ENCODE measurements around the gene IL17RE.

DNA sequence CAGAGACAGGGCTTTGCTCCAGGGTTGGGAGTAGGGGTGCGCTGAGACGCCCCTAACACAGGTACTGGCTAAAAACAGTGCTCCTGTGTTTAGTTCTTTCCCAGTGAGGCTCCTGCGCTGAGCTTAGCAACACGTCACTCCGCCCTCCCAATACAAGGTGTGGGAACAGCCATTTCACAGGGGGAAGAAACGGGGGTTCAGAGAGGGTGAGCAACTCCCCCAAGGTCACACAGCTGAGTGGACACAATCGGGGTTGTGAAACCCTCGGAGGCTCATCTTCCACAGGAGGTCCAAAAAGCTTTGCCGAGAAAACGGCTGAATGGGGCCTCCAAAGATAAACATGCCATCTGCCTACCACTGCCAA lies 48.9 kb downstream of the IL17RE start:
- TF ChIP-seq, protein P1, sequence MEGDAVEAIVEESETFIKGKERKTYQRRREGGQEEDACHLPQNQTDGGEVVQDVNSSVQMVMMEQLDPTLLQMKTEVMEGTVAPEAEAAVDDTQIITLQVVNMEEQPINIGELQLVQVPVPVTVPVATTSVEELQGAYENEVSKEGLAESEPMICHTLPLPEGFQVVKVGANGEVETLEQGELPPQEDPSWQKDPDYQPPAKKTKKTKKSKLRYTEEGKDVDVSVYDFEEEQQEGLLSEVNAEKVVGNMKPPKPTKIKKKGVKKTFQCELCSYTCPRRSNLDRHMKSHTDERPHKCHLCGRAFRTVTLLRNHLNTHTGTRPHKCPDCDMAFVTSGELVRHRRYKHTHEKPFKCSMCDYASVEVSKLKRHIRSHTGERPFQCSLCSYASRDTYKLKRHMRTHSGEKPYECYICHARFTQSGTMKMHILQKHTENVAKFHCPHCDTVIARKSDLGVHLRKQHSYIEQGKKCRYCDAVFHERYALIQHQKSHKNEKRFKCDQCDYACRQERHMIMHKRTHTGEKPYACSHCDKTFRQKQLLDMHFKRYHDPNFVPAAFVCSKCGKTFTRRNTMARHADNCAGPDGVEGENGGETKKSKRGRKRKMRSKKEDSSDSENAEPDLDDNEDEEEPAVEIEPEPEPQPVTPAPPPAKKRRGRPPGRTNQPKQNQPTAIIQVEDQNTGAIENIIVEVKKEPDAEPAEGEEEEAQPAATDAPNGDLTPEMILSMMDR (conservative IDR thresholded peaks at IDR 0.05 in 1 of 2, IDR thresholded peaks at IDR 0.05 in 1 of 2; ENCODE audit: extremely low read depth in 1 of 2, insufficient read depth in 1 of 2, low read depth in 1 of 2, low read length in 2 of 2), result no peak
- TF ChIP-seq EZH2 (IDR thresholded peaks at IDR 0.05; ENCODE audit: borderline replicate concordance, low read length), result no peak
